GM23338 (cell line): ENCODE results near the gene GVQW3.

ENCODE experiments used
- EZH2 ChIP-seq: fragments of 200-600 bp; sonication (generic); IDR thresholded peaks from one replicate; pipeline ENCODE4 v1.8.0; 2017; ENCODE audit warnings: antibody characterized with exemption, mild to moderate bottlenecking, low read depth; ENCODE audit not compliant: unreplicated experiment
- EZH2phosphoT487 ChIP-seq: fragments of 200-600 bp; sonication (generic); IDR thresholded peaks from one replicate; pipeline ENCODE4 v1.8.1; 2018; ENCODE audit warnings: antibody characterized with exemption; ENCODE audit not compliant: unreplicated experiment
- JUNB ChIP-seq: IDR thresholded peaks from one replicate; pipeline ENCODE4 v1.6.1; 2016; ENCODE audit warnings: antibody characterized with exemption; ENCODE audit not compliant: unreplicated experiment
- POLR2AphosphoS5 ChIP-seq: IDR thresholded peaks from 2 replicates; pipeline ENCODE4 v1.6.1; 2016; ENCODE audit warnings: antibody characterized with exemption, low read depth
- STAT1 ChIP-seq: IDR thresholded peaks from one replicate; pipeline ENCODE4 v1.6.1; 2016; ENCODE audit warnings: antibody characterized with exemption; ENCODE audit not compliant: unreplicated experiment
- ZNF114 ChIP-seq: fragments of 250-450 bp; sonication (Bioruptor Pico); IDR thresholded peaks from 2 replicates; pipeline ENCODE4 v1.5.0; 2020; ENCODE audit warnings: mild to moderate bottlenecking, moderate library complexity
- ZNF331 ChIP-seq: fragments of 250-450 bp; sonication (Bioruptor Pico); IDR thresholded peaks from 2 replicates; pipeline ENCODE4 v1.5.0; 2020; ENCODE audit warnings: low read depth, mild to moderate bottlenecking, moderate library complexity
- TF ChIP-seq, protein P1 (sequence below), 2 experiments: fragments of 200-600 bp in 1 of 2; sonication (generic) in 1 of 2; conservative IDR thresholded peaks; 2 replicates each; pipeline versions ENCODE4 v1.5.1 to v1.6.1; 2016 to 2017; ENCODE audit warnings: antibody characterized with exemption in 2 of 2, low read depth in 2 of 2, mild to moderate bottlenecking in 2 of 2, moderate library complexity in 1 of 2
- TF ChIP-seq, protein P2 (sequence below): IDR thresholded peaks from one replicate; pipeline ENCODE4 v1.6.1; 2018; ENCODE audit warnings: antibody characterized with exemption; ENCODE audit not compliant: unreplicated experiment

DNA sequence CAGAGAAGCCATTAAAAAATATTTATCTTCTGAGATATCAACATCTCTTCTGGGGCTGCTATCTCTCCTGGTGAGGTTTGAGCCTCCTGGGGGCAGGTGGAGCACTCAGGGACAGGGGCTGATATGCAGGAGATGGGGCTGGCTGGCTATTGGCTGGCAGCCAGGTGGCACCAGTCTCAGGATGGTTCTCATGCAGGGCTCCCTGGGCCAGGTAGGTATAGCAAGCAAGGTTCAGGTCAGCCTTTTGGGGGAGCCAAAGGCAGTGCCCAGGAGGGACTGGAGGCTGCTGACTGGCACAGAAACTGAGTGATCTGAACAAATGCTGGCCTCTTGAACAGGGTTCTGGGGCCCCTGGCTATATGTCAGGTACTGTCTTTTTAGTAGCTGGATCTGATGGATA is 34.0 kb downstream of the GVQW3 start:
- TF ChIP-seq, protein P1, sequence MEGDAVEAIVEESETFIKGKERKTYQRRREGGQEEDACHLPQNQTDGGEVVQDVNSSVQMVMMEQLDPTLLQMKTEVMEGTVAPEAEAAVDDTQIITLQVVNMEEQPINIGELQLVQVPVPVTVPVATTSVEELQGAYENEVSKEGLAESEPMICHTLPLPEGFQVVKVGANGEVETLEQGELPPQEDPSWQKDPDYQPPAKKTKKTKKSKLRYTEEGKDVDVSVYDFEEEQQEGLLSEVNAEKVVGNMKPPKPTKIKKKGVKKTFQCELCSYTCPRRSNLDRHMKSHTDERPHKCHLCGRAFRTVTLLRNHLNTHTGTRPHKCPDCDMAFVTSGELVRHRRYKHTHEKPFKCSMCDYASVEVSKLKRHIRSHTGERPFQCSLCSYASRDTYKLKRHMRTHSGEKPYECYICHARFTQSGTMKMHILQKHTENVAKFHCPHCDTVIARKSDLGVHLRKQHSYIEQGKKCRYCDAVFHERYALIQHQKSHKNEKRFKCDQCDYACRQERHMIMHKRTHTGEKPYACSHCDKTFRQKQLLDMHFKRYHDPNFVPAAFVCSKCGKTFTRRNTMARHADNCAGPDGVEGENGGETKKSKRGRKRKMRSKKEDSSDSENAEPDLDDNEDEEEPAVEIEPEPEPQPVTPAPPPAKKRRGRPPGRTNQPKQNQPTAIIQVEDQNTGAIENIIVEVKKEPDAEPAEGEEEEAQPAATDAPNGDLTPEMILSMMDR (conservative IDR thresholded peaks at IDR 0.05; ENCODE audit: low read depth in 2 of 2), result peak; percentile 43 to 76
- TF ChIP-seq EZH2 (no peak), ZNF331 (CRISPR knock-in tag) (no peak), JUNB (no peak), EZH2phosphoT487 (no peak), POLR2AphosphoS5 (no peak), ZNF114 (CRISPR knock-in tag) (no peak), STAT1 (no peak)
- TF ChIP-seq, protein P2, sequence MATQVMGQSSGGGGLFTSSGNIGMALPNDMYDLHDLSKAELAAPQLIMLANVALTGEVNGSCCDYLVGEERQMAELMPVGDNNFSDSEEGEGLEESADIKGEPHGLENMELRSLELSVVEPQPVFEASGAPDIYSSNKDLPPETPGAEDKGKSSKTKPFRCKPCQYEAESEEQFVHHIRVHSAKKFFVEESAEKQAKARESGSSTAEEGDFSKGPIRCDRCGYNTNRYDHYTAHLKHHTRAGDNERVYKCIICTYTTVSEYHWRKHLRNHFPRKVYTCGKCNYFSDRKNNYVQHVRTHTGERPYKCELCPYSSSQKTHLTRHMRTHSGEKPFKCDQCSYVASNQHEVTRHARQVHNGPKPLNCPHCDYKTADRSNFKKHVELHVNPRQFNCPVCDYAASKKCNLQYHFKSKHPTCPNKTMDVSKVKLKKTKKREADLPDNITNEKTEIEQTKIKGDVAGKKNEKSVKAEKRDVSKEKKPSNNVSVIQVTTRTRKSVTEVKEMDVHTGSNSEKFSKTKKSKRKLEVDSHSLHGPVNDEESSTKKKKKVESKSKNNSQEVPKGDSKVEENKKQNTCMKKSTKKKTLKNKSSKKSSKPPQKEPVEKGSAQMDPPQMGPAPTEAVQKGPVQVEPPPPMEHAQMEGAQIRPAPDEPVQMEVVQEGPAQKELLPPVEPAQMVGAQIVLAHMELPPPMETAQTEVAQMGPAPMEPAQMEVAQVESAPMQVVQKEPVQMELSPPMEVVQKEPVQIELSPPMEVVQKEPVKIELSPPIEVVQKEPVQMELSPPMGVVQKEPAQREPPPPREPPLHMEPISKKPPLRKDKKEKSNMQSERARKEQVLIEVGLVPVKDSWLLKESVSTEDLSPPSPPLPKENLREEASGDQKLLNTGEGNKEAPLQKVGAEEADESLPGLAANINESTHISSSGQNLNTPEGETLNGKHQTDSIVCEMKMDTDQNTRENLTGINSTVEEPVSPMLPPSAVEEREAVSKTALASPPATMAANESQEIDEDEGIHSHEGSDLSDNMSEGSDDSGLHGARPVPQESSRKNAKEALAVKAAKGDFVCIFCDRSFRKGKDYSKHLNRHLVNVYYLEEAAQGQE, result no peak
